GM21786 (cell line): Measurements from ENCODE around the gene TBCA.

Source experiments
- ATAC-seq: cut with Tn5 transposase; IDR thresholded peaks from one replicate; pipeline ENCODE4 v1.9.1; 2021; ENCODE audit not compliant: unreplicated experiment

The TBCA gene, protein sequence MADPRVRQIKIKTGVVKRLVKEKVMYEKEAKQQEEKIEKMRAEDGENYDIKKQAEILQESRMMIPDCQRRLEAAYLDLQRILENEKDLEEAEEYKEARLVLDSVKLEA

GRCh38 chr5:77775790-77776553 lies at the start of gene TBCA:
Gene TBCA, minus strand, starts transcription at chr5:77776339. Its CDS starts 82 bp downstream, at chr5:77776257.
- ATAC-seq = peak; percentile 93

DNA sequence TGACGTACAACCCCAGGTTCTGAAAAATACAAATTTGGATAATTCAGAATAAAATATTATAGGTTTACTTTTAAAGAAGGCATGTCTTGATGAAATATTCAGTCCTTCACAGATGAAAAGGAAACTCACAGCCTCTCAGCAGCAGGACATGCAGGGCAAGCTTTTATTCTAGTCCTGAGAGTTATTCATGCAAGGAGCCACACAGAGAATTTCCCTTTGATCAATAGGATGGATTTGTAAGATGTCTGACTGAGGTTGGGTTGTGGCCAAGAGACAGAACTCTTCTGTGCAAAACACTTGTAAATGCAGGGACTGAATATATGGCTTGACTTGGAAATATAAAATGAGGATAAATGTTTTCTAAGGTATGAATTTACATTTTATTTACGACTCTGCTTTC lies 48.8 kb upstream of the TBCA start:
- no peak for ATAC-seq

- ATAC-seq = no peak
Measured at GRCh38 chr5:77816686-77817085, 40.5 kb upstream of the TBCA start.

GRCh38 chr5:77812926-77813589 lies 36.9 kb upstream of the TBCA start:
- no peak for ATAC-seq

GRCh38 chr5:77806213-77806843 lies 30.2 kb upstream of the TBCA start:
- no peak for ATAC-seq

- no peak for ATAC-seq
Measured at GRCh38 chr5:77798456-77798855, 22.3 kb upstream of the TBCA start.

DNA sequence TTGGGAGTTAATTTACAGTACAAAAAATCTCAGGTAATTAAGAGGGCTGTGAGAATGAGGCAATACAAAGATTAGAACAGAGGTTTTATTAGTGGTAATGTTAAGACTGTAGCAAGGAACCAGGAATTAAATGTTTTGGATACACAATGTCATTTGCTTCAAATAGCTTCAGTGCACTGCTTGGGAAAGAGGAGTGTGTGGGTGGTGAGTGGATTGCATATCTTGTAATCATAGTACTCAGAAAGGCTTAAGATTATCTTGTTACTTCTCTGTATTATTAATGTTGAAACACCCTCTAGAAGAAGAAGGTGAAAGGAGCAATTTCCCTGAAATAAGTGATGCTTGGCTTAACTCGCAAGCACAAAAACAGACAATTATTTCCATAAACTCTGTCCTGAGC lies 21.0 kb upstream of the TBCA start:
- ATAC-seq = no peak

- ATAC-seq = no peak
Measured at GRCh38 chr5:77795846-77796245, 19.7 kb upstream of the TBCA start.

DNA sequence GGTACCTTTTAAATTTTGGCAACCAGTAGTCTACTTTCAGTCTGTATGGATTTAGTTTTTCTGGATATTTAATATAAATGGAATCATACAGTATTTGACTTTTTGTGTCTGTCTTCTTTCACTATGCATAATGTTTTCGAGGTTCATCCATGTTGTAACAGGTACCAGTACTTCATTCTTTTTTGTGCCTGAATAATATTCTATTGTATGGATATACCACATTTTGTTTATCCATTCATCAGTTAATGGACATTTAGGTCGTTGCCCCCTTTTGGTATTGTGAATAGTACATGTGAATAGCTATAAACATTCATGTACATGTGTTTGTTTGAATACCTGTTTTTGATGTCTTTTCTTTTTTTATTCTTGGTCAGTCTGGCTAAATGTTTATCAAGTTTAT lies 19.1 kb upstream of the TBCA start:
- no peak for ATAC-seq

DNA sequence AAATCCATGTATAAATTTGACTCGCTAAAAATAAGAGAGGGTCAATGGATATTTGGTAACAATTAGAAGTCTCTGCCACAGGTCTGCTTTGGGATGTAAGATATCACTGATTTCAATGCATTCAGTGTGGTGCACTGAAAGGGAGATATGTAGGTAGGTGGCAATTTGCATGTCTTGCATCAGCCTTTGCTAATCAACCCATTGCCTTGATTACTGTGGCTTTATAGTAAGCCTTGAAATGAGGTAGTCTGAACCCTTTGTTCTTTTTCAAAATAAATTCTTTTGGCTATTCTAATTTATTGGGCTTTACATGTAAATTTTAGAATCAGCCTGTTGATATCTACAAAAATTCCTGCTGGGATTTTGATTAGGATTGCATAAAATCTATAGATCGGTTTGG lies 15.8 kb upstream of the TBCA start:
- ATAC-seq = no peak

GRCh38 chr5:77791356-77791755 lies 15.2 kb upstream of the TBCA start:
- no peak for ATAC-seq

GRCh38 chr5:77785229-77785628 lies 9.1 kb upstream of the TBCA start:
- no peak for ATAC-seq

- no peak for ATAC-seq
Measured at GRCh38 chr5:77784735-77785134, 8.6 kb upstream of the TBCA start.

DNA sequence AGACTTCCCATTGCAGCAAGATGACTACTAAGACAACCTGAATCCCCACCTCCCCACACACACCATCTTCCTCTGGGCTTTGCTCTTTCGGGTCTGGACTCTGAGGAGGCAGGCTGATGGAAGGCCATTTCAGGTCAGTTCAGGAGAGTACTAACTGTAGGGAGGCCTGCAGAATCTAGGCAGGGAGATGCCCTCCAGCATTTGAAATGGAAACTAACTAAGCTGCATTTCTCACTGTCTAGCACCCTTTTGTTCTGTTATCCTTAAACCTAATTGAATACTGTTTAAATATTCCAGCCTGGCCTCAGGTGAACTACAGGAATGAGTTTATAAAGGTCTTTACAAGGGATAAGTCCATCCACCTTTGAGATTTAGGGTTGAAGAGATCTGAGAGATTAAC lies 4.9 kb upstream of the TBCA start:
- ATAC-seq = no peak

DNA sequence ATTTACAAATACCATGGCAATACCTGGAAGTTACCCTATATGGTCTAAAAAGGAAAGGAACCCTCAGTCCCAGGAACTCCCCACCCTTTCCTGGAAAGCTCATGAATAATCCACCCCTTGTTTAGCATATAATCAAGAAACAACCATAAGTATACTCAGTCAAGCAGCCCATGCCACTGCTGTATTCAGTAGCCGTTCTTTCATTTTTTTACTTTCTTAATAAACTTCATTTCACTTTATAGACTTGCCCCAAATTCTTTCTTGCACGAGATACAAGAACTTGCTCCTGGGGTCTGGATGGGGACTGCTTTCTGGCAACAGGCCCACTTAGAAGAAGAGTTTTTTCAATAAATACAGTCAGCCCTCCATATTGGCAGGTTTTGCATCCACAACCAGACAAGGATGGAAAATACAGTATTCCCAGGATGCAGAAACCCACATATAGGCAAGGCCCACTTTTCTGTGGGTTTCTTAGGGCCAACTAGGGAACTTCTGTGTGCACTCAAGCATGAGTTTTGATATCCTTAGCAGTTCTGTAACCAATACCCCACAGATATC lies 2.8 kb upstream of the TBCA start:
- ATAC-seq = no peak

- ATAC-seq = no peak
Measured at GRCh38 chr5:77778398-77778797, 2.3 kb upstream of the TBCA start.

DNA sequence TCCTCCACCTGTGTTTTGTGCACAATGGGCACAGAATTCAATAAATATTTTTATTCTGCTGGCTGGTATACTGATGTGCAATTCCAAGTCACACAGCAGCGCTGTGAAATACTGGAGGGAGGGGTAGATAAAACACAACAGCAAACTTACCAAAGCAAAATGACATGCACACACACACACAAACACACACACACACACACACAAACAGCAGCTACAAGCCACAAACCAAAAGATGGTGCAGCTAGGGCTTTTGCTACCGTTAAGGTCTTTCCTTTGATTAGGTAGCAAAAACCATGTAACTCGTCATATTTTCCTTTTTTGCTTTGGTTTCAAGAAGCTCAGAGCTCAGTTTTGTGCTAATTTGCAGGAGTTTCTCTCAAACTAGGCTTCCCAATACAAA lies 1.8 kb upstream of the TBCA start:
- ATAC-seq = no peak

DNA sequence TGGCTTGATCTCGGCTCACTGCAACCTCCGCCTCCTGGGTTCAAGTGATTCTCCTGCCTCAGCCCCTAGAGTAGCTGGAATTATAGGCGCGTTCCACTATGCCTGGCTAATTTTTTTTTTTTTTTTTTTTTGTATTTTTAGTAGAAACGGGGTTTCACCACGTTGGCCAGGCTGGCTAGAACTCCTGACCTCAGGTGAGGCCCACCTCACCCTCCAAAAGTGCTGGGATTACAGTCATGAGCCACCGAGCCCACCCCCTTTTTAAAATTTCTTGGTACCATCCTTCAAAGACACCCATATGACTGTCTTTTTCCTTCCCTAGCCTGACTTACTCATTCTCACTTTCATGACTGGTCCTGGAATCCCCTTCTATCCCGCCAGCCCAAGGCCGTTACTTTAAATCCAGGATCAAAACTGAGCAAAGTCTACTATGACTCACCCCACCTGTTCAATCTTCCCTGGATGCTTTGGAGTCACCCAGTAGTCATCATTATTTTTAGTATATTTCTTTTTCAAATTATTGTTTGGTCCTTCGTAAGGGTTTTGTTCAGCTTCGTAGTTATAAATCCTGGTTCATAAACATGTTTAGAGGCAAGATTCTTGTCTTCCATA lies 1.2 kb upstream of the TBCA start:
- ATAC-seq = no peak

DNA sequence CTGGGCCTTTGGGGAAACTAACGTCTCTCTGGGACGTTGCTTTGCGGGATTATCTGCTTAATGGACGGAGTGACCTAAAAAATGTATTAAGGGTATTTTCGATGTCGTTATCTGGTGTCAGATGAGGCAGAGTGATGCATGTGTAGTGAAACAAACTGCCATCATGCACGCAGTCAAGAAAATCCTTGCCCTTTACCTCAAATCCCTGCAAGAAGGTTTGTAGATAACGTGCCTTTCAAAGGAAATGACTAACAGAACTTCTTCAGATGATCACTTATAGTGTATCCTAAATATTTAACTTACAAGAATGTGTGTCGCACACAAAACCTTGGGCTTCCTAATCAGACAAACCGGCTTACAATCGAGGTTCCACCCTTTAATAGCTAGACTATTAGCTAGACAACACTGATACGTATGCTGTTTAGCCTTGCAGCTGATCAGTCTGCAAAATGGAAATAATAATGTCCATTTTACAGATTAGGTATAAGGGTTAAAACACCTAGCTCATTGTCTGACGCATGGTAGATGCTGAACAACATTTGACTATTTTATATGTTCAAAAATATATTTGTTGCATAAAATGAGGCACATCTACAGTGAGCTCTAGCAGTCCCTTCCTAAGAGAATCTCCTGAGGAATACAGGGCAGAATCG lies 541 bp upstream of the TBCA start:
- ATAC-seq = no peak

DNA sequence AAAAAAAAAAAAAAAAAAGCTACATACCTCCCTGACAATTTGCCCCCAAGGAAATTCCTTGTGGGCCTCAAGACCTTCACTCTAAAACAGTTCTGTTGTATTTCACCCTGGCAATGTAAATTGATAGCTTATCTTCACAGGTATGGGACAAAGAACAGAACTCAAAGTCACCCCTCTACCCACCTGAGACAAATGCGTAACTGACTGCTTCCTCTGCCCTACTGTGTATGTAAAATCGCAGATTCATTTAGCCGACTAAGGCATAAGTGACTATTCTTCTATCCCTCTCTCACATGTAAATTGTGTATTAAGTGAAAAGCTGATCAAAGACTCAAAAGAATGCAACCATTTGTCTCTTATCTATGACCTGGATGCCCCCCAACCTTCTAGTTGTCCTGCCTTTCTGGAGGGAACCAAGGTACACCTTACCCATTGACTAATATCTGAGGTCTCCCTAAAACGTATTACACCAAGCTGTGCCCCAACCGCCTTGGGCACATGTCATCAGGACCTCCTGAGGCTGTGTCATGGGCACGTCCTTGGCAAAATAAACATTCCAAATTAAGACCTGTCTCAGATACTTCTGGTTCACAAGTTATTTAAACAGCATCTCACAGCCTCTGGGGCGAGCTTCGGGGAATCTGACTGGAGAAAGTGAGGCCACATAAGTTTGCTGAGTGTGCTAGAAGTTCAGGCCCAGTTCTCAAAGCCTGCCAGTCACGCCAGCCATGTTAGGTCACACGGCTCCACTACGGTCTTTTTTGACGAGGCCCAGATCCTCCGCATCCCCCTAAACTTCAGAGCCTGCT lies 954 bp downstream of the TBCA start:
- ATAC-seq = peak; percentile 3
